Effector memory CD4-positive, alpha-beta T cell (primary cell): ENCODE results near the gene KRT3.
"Not testable (repeated sequence)": the region's sequence is repeated elsewhere in the genome, so short reads cannot be mapped to it uniquely, and the experiment has no call there.

Experiments used
- DNase-seq, 3 donors: peaks; one replicate each; pipeline ENCODE4 v3.0.0-alpha.2; 2020
- H3K27ac ChIP-seq: 2 replicates; pipeline ENCODE4 v1.7.0; 2013; ENCODE audit warnings: mild to moderate bottlenecking, low read length, moderate library complexity; ENCODE audit not compliant: insufficient read depth, poor library complexity, severe bottlenecking
- H3K27me3 ChIP-seq: replicated peaks from 2 replicates; pipeline ENCODE4 v1.7.0; 2013; ENCODE audit warnings: mild to moderate bottlenecking, low read length; ENCODE audit not compliant: insufficient read depth, control insufficient read depth, poor library complexity, severe bottlenecking
- H3K36me3 ChIP-seq: 2 replicates; pipeline ENCODE4 v1.7.0; 2013; ENCODE audit warnings: mild to moderate bottlenecking, low read length, moderate library complexity; ENCODE audit not compliant: control insufficient read depth, insufficient read depth
- H3K4me1 ChIP-seq: 2 replicates; pipeline ENCODE4 v1.7.0; 2013; ENCODE audit warnings: low read length, mild to moderate bottlenecking; ENCODE audit not compliant: control insufficient read depth, insufficient read depth, poor library complexity, severe bottlenecking
- H3K4me3 ChIP-seq: 2 replicates; pipeline ENCODE4 v1.7.0; 2013; ENCODE audit warnings: low read length, low read depth, mild to moderate bottlenecking; ENCODE audit not compliant: insufficient read depth, poor library complexity, severe bottlenecking
- H3K9me3 ChIP-seq: 2 replicates; pipeline ENCODE4 v1.7.0; 2013; ENCODE audit warnings: mild to moderate bottlenecking, low read length, moderate library complexity; ENCODE audit not compliant: control insufficient read depth

Gene KRT3

GRCh38 chr12:52761802-52762201 is 34.1 kb downstream of the KRT3 start:
- no peaks in the 10 kb centered on the region for H3K27me3 ChIP-seq

GRCh38 chr12:52761218-52761617 is 34.7 kb downstream of the KRT3 start:
- not testable (repeated sequence) for H3K4me3 ChIP-seq, DNase-seq, H3K9me3 ChIP-seq, H3K27ac ChIP-seq, H3K27me3 ChIP-seq, H3K36me3 ChIP-seq, H3K4me1 ChIP-seq

More at GRCh38 chr12:52761802-52762201, 34.1 kb downstream of the KRT3 start:
- H3K36me3 ChIP-seq, result no peaks in the 10 kb centered on the region
- DNase-seq, result no peak
- no peaks in the 10 kb centered on the region for H3K4me1 ChIP-seq
- no peak overlapping the region for H3K4me3 ChIP-seq
- H3K9me3 ChIP-seq, result no peaks in the 10 kb centered on the region
- H3K27ac ChIP-seq, result no peak overlapping the region

GRCh38 chr12:52760623-52761022 is 35.3 kb downstream of the KRT3 start:
- Histone ChIP-seq H3K27me3 (no peaks in the 10 kb centered on the region), H3K4me1 (no peaks in the 10 kb centered on the region)

GRCh38 chr12:52759695-52760094 is 36.2 kb downstream of the KRT3 start:
- no peak for DNase-seq
- H3K9me3 ChIP-seq, result no peaks in the 10 kb centered on the region
- no peak overlapping the region for H3K27ac ChIP-seq
- H3K36me3 ChIP-seq, result no peaks in the 10 kb centered on the region
- H3K4me1 ChIP-seq, result no peaks in the 10 kb centered on the region
- H3K4me3 ChIP-seq, result no peak overlapping the region
- H3K27me3 ChIP-seq, result no peaks in the 10 kb centered on the region

More at GRCh38 chr12:52760623-52761022, 35.3 kb downstream of the KRT3 start:
- Histone ChIP-seq H3K36me3 (no peaks in the 10 kb centered on the region), H3K4me3 (no peak overlapping the region), H3K9me3 (no peaks in the 10 kb centered on the region), H3K27ac (no peak overlapping the region)
- no peak for DNase-seq

- DNase-seq, result no peak
- Histone ChIP-seq H3K36me3 (no peaks in the 10 kb centered on the region), H3K9me3 (no peaks in the 10 kb centered on the region), H3K4me3 (no peak overlapping the region), H3K4me1 (no peaks in the 10 kb centered on the region), H3K27ac (no peak overlapping the region), H3K27me3 (no peaks in the 10 kb centered on the region)
Observed at GRCh38 chr12:52759218-52759617, 36.7 kb downstream of the KRT3 start.

GRCh38 chr12:52757449-52758176 is 38.3 kb downstream of the KRT3 start:
- Histone ChIP-seq H3K27ac (no peak overlapping the region), H3K4me3 (no peak overlapping the region), H3K27me3 (no peaks in the 10 kb centered on the region), H3K36me3 (no peaks in the 10 kb centered on the region), H3K4me1 (no peaks in the 10 kb centered on the region), H3K9me3 (no peaks in the 10 kb centered on the region)
- no peak for DNase-seq

GRCh38 chr12:52756281-52756960 is 39.5 kb downstream of the KRT3 start:
- H3K27ac ChIP-seq, result no peak overlapping the region
- DNase-seq, result no peak
- no peaks in the 10 kb centered on the region for H3K4me1 ChIP-seq
- no peak overlapping the region for H3K4me3 ChIP-seq
- H3K36me3 ChIP-seq, result no peaks in the 10 kb centered on the region
- no peaks in the 10 kb centered on the region for H3K9me3 ChIP-seq
- H3K27me3 ChIP-seq, result no peaks in the 10 kb centered on the region

- no peaks in the 10 kb centered on the region for H3K36me3 ChIP-seq
- no peaks in the 10 kb centered on the region for H3K4me1 ChIP-seq
- H3K27me3 ChIP-seq, result no peaks in the 10 kb centered on the region
- no peak for DNase-seq
- H3K9me3 ChIP-seq, result no peaks in the 10 kb centered on the region
- no peak overlapping the region for H3K27ac ChIP-seq
- no peak overlapping the region for H3K4me3 ChIP-seq
Observed at GRCh38 chr12:52755533-52755932, 40.4 kb downstream of the KRT3 start.

GRCh38 chr12:52754135-52754534 is 41.8 kb downstream of the KRT3 start:
- Histone ChIP-seq H3K4me3 (no peak overlapping the region), H3K36me3 (no peaks in the 10 kb centered on the region), H3K27ac (no peak overlapping the region), H3K4me1 (no peaks in the 10 kb centered on the region), H3K27me3 (no peaks in the 10 kb centered on the region), H3K9me3 (no peaks in the 10 kb centered on the region)
- DNase-seq, result no peak

GRCh38 chr12:52753283-52753682 is 42.6 kb downstream of the KRT3 start:
- DNase-seq, result no peak
- Histone ChIP-seq H3K27ac (no peak overlapping the region), H3K27me3 (no peaks in the 10 kb centered on the region), H3K36me3 (no peaks in the 10 kb centered on the region), H3K4me1 (no peaks in the 10 kb centered on the region), H3K4me3 (no peak overlapping the region), H3K9me3 (no peaks in the 10 kb centered on the region)
